IMR-90 (cell line): Measurements from ENCODE around the gene SLAMF8. TPM values are rescaled to one million over a fixed set of nuclear protein-coding genes. Genes with fewer than 3 reads are reported as not detected.

Experiments used
- ATAC-seq: fragments of 200-7000 bp; cut with Tn5 transposase; 2 replicates; pipeline ENCODE4 v1.9.1; 2020; ENCODE audit warnings: low read depth, mild to moderate bottlenecking, moderate library complexity
- BruUV-seq: library from RNA; stranded (reverse); fragments of 400-500 nt; replicated peaks from 2 replicates; lab custom pipeline; 2021; lab: Mats Ljungman, UMichigan
- CTCF ChIA-PET: fragments of 300-600 bp; formaldehyde crosslinking; extraction: SDS; loops from one replicate; lab custom pipeline; 2021; ENCODE audit warnings: antibody characterized with exemption; lab: Yijun Ruan, JAX
- POLR2A ChIA-PET: fragments of 300-600 bp; sonication (Branson Sonifier 250); formaldehyde crosslinking; loops from one replicate; lab custom pipeline; 2022; ENCODE audit warnings: antibody characterized with exemption; ENCODE audit not compliant: unreplicated experiment; lab: Charles Lee
- DNase-seq: peaks from one replicate; pipeline ENCODE4 v3.0.0; 2013
- H2AFZ ChIP-seq: replicated peaks from 2 replicates; pipeline ENCODE3; 2013; ENCODE audit warnings: low read length, mild to moderate bottlenecking; ENCODE audit not compliant: poor library complexity
- H2AK5ac ChIP-seq: 2 replicates; pipeline ENCODE4 v1.6.1; 2013; ENCODE audit warnings: low read depth, low read length, inconsistent platforms
- H2AK9ac ChIP-seq: replicated peaks from 2 replicates; pipeline ENCODE3; 2013; ENCODE audit warnings: mild to moderate bottlenecking, low read depth, low read length, moderate library complexity; ENCODE audit not compliant: poor library complexity
- H2BK120ac ChIP-seq: 2 replicates; pipeline ENCODE4 v1.6.1; 2013; ENCODE audit warnings: low read depth, low read length, inconsistent platforms
- H2BK15ac ChIP-seq: 3 replicates; pipeline ENCODE4 v1.6.1; 2013; ENCODE audit warnings: low read depth, low read length, inconsistent platforms
- H2BK20ac ChIP-seq: 2 replicates; pipeline ENCODE4 v1.6.1; 2013; ENCODE audit warnings: low read depth, mild to moderate bottlenecking, inconsistent platforms, low read length, moderate library complexity
- H2BK5ac ChIP-seq: 2 replicates; pipeline ENCODE4 v1.6.1; 2013; ENCODE audit warnings: mild to moderate bottlenecking, low read depth, low read length, inconsistent platforms; ENCODE audit not compliant: poor library complexity, severe bottlenecking
- H3K14ac ChIP-seq: replicated peaks from 2 replicates; pipeline ENCODE4 v1.6.1; 2013; ENCODE audit warnings: low read depth, low read length, inconsistent platforms
- H3K18ac ChIP-seq: 2 replicates; pipeline ENCODE4 v1.6.1; 2013; ENCODE audit warnings: low read depth, low read length, control low read depth
- H3K23ac ChIP-seq: 2 replicates; pipeline ENCODE4 v1.6.1; 2013; ENCODE audit warnings: low read depth, low read length, inconsistent platforms
- H3K27ac ChIP-seq: 2 replicates; pipeline ENCODE4 v1.5.1; 2013; ENCODE audit warnings: mild to moderate bottlenecking, control low read depth, low read length; ENCODE audit not compliant: insufficient read depth
- H3K27me3 ChIP-seq: 2 replicates; pipeline ENCODE4 v1.6.1; 2013; ENCODE audit warnings: low read length; ENCODE audit not compliant: control insufficient read depth, insufficient read depth
- H3K36me3 ChIP-seq: 2 replicates; pipeline ENCODE4 v1.6.1; 2013; ENCODE audit warnings: low read length, mixed read lengths; ENCODE audit not compliant: control insufficient read depth, insufficient read depth
- H3K4ac ChIP-seq: 2 replicates; pipeline ENCODE4 v1.6.1; 2013; ENCODE audit warnings: low read depth, low read length, inconsistent platforms
- H3K4me1 ChIP-seq: 2 replicates; pipeline ENCODE4 v1.6.1; 2013; ENCODE audit warnings: low read length, mixed read lengths; ENCODE audit not compliant: control insufficient read depth, insufficient read depth
- H3K4me2 ChIP-seq: 2 replicates; pipeline ENCODE4 v1.6.1; 2013; ENCODE audit warnings: low read depth, mild to moderate bottlenecking, control low read depth, low read length, moderate library complexity
- H3K4me3 ChIP-seq: 2 replicates; pipeline ENCODE4 v1.5.1; 2013; ENCODE audit warnings: low read depth, mild to moderate bottlenecking, control low read depth, low read length, moderate library complexity; ENCODE audit not compliant: insufficient read depth
- H3K56ac ChIP-seq: 2 replicates; pipeline ENCODE4 v1.6.1; 2013; ENCODE audit warnings: low read length, inconsistent platforms; ENCODE audit not compliant: insufficient read depth; ENCODE audit errors: extremely low read depth
- H3K79me1 ChIP-seq, 2 experiments: 2 replicates each; pipeline ENCODE4 v1.6.1; 2013; ENCODE audit warnings: low read length in 2 of 2, inconsistent platforms in 1 of 2, low read depth in 1 of 2
- H3K9ac ChIP-seq: 2 replicates; pipeline ENCODE4 v1.6.1; 2013; ENCODE audit warnings: low read depth, low read length, control low read depth
- H3K9me1 ChIP-seq: 2 replicates; pipeline ENCODE4 v1.6.1; 2013; ENCODE audit warnings: low read length, inconsistent platforms; ENCODE audit not compliant: insufficient read depth
- H3K9me3 ChIP-seq: 2 replicates; pipeline ENCODE4 v1.6.1; 2013; ENCODE audit warnings: low read length; ENCODE audit not compliant: control insufficient read depth, insufficient read depth
- H4K20me1 ChIP-seq: 2 replicates; pipeline ENCODE4 v1.6.1; 2013; ENCODE audit warnings: low read length, inconsistent platforms; ENCODE audit not compliant: insufficient read depth
- H4K5ac ChIP-seq: 2 replicates; pipeline ENCODE4 v1.6.1; 2013; ENCODE audit warnings: mild to moderate bottlenecking, low read depth, low read length, control low read depth
- H4K8ac ChIP-seq, 2 experiments: 2 replicates each; pipeline ENCODE4 v1.6.1; 2013; ENCODE audit warnings: low read depth in 2 of 2, low read length in 2 of 2, control low read depth in 1 of 2, inconsistent platforms in 1 of 2
- H4K91ac ChIP-seq: 2 replicates; pipeline ENCODE4 v1.6.1; 2013; ENCODE audit warnings: low read depth, low read length, inconsistent platforms; ENCODE audit not compliant: insufficient read depth
- BHLHE40 ChIP-seq: fragments of 150-350 bp; IDR thresholded peaks from 2 replicates; pipeline ENCODE4 v1.6.1; 2016; ENCODE audit warnings: mild to moderate bottlenecking, low read depth, low read length
- CHD1 ChIP-seq: IDR thresholded peaks from 2 replicates; pipeline ENCODE4 v1.6.1; 2012; ENCODE audit warnings: low read depth, low read length, improper control_type of control experiment
- CTCF ChIP-seq: conservative IDR thresholded peaks from 2 replicates; pipeline ENCODE4 v1.5.1; 2012; ENCODE audit warnings: mild to moderate bottlenecking, low read depth, low read length, improper control_type of control experiment
- MAZ ChIP-seq: IDR thresholded peaks from 2 replicates; pipeline ENCODE4 v1.6.1; 2012; ENCODE audit warnings: low read depth, mild to moderate bottlenecking, low read length, improper control_type of control experiment, moderate library complexity, borderline replicate concordance
- MXI1 ChIP-seq: IDR thresholded peaks from 2 replicates; pipeline ENCODE4 v1.6.1; 2012; ENCODE audit warnings: low read depth, mild to moderate bottlenecking, low read length, moderate library complexity, borderline replicate concordance
- NFE2L2 ChIP-seq: fragments of 150-350 bp; IDR thresholded peaks from 2 replicates; pipeline ENCODE4 v1.6.1; 2016; ENCODE audit warnings: low read depth, mild to moderate bottlenecking, low read length
- POLR2A ChIP-seq: IDR thresholded peaks from 2 replicates; pipeline ENCODE4 v1.6.1; 2012; ENCODE audit warnings: mild to moderate bottlenecking, low read depth, low read length
- RCOR1 ChIP-seq: IDR thresholded peaks from 2 replicates; pipeline ENCODE4 v1.6.1; 2012; ENCODE audit warnings: mild to moderate bottlenecking, low read length, improper control_type of control experiment; ENCODE audit not compliant: insufficient replicate concordance
- RFX5 ChIP-seq: IDR thresholded peaks from 2 replicates; pipeline ENCODE4 v1.8.0; 2012; ENCODE audit warnings: low read depth, mild to moderate bottlenecking, low read length, moderate library complexity
- WGBS, 2 experiments: methylation state at CpG; one replicate each; pipeline versions ENCODE4 v1.1.5 to v1.1.7; 2013; ENCODE audit warnings: missing lambda C conversion rate in 2 of 2; ENCODE audit not compliant: insufficient read length in 1 of 2; ENCODE audit errors: extremely low coverage in 2 of 2; 5-methylcytosine and 5-hydroxymethylcytosine counted together
- dilution Hi-C: fragments of 300-500 bp; cut with HindIII; formaldehyde crosslinking; loops from one replicate; pipeline ENCODE4 v1.14.3; 2018; ENCODE audit warnings: low sequenced_read_pairs; ENCODE audit not compliant: unreplicated experiment
- in situ Hi-C: fragments of 300-500 bp; cut with MboI; formaldehyde crosslinking; loops from 3 replicates; pipeline ENCODE4 v1.14.3; 2019; ENCODE audit warnings: low sequenced_read_pairs, inconsistent platforms, mixed read lengths
- intact Hi-C: fragments of 100-400 bp; cut with micrococcal nuclease; formaldehyde crosslinking; loops from 2 replicates; pipeline ENCODE4 v1.10.0; 2022
- polyA plus RNA-seq, 3 experiments: library from polyadenylated mRNA; depleted of rRNA; stranded (reverse); fragments of >200 nt; gene quantifications; 2 replicates each; pipeline ENCODE4 v1.2.3, GENCODE V29; 2012; ENCODE audit warnings: low replicate concordance in 1 of 3
- total RNA-seq: library from RNA; depleted of rRNA; stranded (reverse); fragments of >200 nt; gene quantifications from 2 replicates; pipeline ENCODE4 v1.2.3, GENCODE V29; 2012
- TF ChIP-seq, protein P1 (sequence below): fragments of 150-350 bp; IDR thresholded peaks from 2 replicates; pipeline ENCODE4 v1.6.1; 2016; ENCODE audit warnings: low read depth, mild to moderate bottlenecking, low read length, moderate library complexity, borderline replicate concordance
- TF ChIP-seq, protein P2 (sequence below): fragments of 150-350 bp; IDR thresholded peaks from 2 replicates; pipeline ENCODE4 v1.6.1; 2017; ENCODE audit warnings: mild to moderate bottlenecking, antibody characterized with exemption, low read length, low read depth

The SLAMF8 gene
- total and polyA plus RNA-seq, 2 of the 4 experiments (the other 2 are of a cell fraction), result 0.07 TPM; not detected in 1

DNA sequence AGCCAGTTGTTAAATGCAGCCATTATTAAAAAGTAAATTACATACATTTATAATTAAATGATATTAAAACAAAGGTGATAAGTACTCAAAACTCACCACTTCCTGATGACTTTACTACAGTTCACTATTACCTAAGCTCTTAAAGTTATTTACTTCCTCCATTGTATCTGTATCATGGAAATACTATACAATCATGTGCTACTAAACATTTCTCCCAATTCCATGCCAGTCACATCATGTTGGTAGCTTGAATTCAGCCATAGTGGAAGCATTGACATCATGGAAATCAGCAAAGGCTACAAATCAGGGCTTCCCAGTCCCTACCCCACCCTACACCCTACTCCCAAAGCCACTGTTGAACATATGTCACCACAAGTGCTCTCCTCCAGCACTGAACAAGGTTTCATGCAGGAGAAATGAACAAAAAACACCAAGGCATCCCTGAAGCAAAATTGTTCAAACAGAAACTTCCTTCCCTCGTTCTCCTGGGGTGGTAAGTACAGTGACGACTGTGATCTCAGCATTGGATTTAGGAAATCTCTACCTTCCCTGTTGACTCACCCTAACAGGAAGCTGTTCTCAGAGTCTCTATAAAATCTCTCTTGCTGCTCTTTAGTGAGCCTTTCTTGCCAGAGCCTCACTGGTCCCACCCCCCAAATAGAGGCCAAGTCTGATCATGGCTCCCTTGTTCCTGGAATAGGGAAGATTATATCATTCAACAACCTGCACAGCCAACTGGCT, 23.1 kb downstream of the SLAMF8 start:
- Histone ChIP-seq H3K14ac (peak overlapping the region; percentile 82), H4K20me1 (no peaks in the 10 kb centered on the region), H2AK9ac (peak overlapping the region; percentile 46), H2AK5ac (peak overlapping the region; percentile 63; the same call in 1 of the 2 replicates), H2AFZ (peak overlapping the region; percentile 76), H2BK15ac (peak overlapping the region; percentile 50; the same call in 1 of the 3 replicates), H3K4me1 (peaks cover 2% of the 10 kb centered on the region; the same call in 1 of the 2 replicates), H3K4ac (peak overlapping the region; percentile 87), H2BK120ac (peak overlapping the region; percentile 87), H3K9me1 (peaks cover 9% of the 10 kb centered on the region), H3K18ac (peak overlapping the region; percentile 70; the same call in 1 of the 2 replicates), H3K79me1 (peaks cover 0 to 6% of the 10 kb centered on the region in 2 experiments; a peak in 1 of 4 replicates), H3K27me3 (no peaks in the 10 kb centered on the region), H2BK5ac (peak overlapping the region; percentile 51), H3K27ac (no peak overlapping the region; the same call in 1 of the 2 replicates), H4K91ac (peak overlapping the region; percentile 64), H4K8ac (peak overlapping the region in 1 of 2 experiments; percentile 73; a peak in 2 of 4 replicates), H3K56ac (no peak overlapping the region), H3K4me3 (no peak overlapping the region), H3K4me2 (peak overlapping the region; percentile 42; the same call in 1 of the 2 replicates), H3K36me3 (no peaks in the 10 kb centered on the region), H2BK20ac (peak overlapping the region; percentile 88), H3K9me3 (no peaks in the 10 kb centered on the region), H3K23ac (peak overlapping the region; percentile 92; the same call in 1 of the 2 replicates), H3K9ac (no peak overlapping the region), H4K5ac (peak overlapping the region; percentile 16; the same call in 1 of the 2 replicates)
- WGBS, 2 experiments, result no CpG with 5 or more reads among the region's 2 CpGs
- POLR2A ChIA-PET, result no interaction called here
- CTCF ChIA-PET, result interaction anchor here (0.7 kb wide), 1 partner anchor 884 kb away, joined by 3 read pairs; no protein-coding TSS in a partner anchor
- in situ Hi-C loops, result no loop called here
- BruUV-seq, result no TSS peak
- ATAC-seq (no peak), DNase-seq (peak; percentile 54)
- TF ChIP-seq CTCF (no peak), BHLHE40 (no peak), CHD1 (no peak), MXI1 (no peak), MAZ (no peak), RCOR1 (no peak), POLR2A (no peak), RFX5 (no peak), NFE2L2 (no peak)
- TF ChIP-seq, protein P1, sequence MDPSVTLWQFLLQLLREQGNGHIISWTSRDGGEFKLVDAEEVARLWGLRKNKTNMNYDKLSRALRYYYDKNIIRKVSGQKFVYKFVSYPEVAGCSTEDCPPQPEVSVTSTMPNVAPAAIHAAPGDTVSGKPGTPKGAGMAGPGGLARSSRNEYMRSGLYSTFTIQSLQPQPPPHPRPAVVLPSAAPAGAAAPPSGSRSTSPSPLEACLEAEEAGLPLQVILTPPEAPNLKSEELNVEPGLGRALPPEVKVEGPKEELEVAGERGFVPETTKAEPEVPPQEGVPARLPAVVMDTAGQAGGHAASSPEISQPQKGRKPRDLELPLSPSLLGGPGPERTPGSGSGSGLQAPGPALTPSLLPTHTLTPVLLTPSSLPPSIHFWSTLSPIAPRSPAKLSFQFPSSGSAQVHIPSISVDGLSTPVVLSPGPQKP, result no peak
- TF ChIP-seq, protein P2, sequence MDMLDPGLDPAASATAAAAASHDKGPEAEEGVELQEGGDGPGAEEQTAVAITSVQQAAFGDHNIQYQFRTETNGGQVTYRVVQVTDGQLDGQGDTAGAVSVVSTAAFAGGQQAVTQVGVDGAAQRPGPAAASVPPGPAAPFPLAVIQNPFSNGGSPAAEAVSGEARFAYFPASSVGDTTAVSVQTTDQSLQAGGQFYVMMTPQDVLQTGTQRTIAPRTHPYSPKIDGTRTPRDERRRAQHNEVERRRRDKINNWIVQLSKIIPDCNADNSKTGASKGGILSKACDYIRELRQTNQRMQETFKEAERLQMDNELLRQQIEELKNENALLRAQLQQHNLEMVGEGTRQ, result no peak
- dilution Hi-C loops, result no loop called here
- intact Hi-C loops, result no loop called here
